GM18505 (cell line): ENCODE results near the gene TMEM161A.
"Not testable (repeated sequence)": the region's sequence is repeated elsewhere in the genome, so short reads cannot be mapped to it uniquely, and the experiment has no call there.

Experiments
- ATAC-seq: cut with Tn5 transposase; IDR thresholded peaks from one replicate; pipeline ENCODE4 v1.9.1; 2021; ENCODE audit not compliant: unreplicated experiment
- POLR2A ChIP-seq: IDR thresholded peaks from 4 replicates; pipeline ENCODE4 v1.6.1; 2011; ENCODE audit warnings: borderline replicate concordance; ENCODE audit not compliant: insufficient read depth, insufficient read length; ENCODE audit errors: extremely low read depth

TMEM161A gene

GRCh38 chr19:19146865-19147264 is 8.6 kb upstream of the TMEM161A start:
- no peak for TF ChIP-seq POLR2A

GRCh38 chr19:19145684-19146608 is 7.7 kb upstream of the TMEM161A start:
- ATAC-seq, result no peak
- TF ChIP-seq POLR2A, result no peak

More at GRCh38 chr19:19146865-19147264, 8.6 kb upstream of the TMEM161A start:
- no peak for ATAC-seq

DNA sequence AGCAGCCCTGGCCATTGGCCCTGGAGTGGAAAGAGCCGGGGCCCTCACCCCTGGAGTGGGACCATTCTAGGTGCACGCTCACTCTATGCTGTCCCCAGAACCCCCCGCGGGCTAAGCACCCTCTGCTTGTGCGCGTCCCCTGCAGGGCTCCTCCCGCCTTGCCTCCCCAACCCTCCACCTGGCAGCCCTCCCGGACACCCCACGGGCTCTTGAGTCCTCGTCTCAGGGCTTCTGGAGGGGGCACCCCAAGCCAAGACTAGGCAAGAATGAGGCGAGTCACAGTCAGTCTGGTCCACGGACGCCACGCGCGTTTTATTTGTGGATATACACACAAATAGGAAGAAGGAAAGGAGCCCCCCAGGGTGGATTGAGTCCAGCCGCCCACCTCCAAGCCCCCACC is 7.0 kb upstream of the TMEM161A start:
- ATAC-seq, result no peak
- TF ChIP-seq POLR2A, result no peak

GRCh38 chr19:19142347-19142746 is 4.1 kb upstream of the TMEM161A start:
- ATAC-seq, result no peak
- TF ChIP-seq POLR2A, result no peak

GRCh38 chr19:19140476-19140875 is 2.2 kb upstream of the TMEM161A start:
- no peak for TF ChIP-seq POLR2A
- ATAC-seq, result no peak

GRCh38 chr19:19139876-19140229 is 1.6 kb upstream of the TMEM161A start:
- no peak for ATAC-seq
- no peak for TF ChIP-seq POLR2A

GRCh38 chr19:19137556-19138108 is 646 bp downstream of the TMEM161A start:
- TF ChIP-seq POLR2A, result no peak
- ATAC-seq, result no peak

DNA sequence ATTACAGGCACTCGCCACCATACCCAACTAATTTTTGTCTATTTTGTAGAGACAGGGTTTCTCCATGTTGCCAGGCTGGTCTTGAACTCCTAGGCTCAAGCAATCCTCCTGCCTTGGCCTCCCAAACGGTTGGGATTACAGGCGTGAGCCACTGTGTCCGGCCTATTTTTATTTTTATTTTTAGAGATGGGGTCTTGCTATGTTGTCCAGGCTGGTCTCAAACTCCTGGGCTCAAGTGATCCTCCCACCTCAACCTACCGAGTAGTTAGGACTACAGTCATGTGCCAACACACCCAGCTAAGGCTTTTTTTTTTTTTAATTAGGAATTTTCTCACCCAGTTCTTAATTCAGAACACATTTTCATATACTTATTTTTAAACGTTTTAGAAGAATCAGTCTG is 2.6 kb downstream of the TMEM161A start:
- not testable (repeated sequence) for ATAC-seq

- no peak for ATAC-seq
- TF ChIP-seq POLR2A, result no peak
Measured at GRCh38 chr19:19134687-19135158, 3.6 kb downstream of the TMEM161A start.

DNA sequence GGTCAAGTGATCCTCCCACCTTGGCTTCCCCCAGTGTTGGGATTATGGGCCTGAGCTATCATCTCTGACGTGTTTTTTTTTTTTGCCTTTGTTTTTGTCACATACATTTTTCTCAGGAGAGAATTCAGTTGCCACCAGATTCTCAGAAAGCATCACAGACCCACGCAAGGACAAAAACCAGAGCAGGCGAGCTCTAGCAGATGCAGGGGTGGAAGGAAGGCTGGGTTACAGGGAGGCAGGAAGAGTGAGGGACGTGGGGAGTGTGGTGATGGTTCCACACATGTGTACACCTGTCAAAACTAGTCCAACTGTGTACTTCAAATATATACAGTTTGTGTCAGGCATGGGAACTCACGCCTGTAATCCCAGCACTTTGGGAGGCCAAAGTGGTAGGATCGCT is 4.3 kb downstream of the TMEM161A start:
- no peak for ATAC-seq
- TF ChIP-seq POLR2A, result no peak

DNA sequence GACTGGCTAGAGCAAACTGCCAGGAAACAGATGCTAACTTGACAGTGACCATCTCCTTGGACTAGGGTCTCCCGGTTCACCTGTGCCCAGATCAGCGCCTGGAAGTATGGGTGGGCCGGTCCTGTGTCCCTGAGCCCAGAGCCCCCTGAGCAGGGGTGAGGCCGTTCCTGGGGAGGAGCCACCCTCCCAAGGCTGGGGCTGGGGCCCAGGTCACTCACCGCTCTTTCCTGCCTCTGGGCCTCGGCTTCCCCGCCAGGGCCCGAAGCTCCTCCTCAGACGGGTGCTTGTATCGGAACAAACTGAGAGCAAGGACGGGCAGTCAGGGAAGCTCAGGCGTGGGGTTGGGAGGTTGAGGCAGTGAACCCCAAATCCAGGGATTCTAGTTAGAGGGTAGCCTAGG is 5.4 kb downstream of the TMEM161A start:
- no peak for TF ChIP-seq POLR2A
- ATAC-seq, result no peak

GRCh38 chr19:19131989-19132388 is 6.3 kb downstream of the TMEM161A start:
- ATAC-seq, result no peak
- TF ChIP-seq POLR2A, result no peak

GRCh38 chr19:19126102-19126501 is 12.2 kb downstream of the TMEM161A start:
- TF ChIP-seq POLR2A, result no peak
- no peak for ATAC-seq

- TF ChIP-seq POLR2A, result no peak
- ATAC-seq, result no peak
Measured at GRCh38 chr19:19123386-19123785, 14.9 kb downstream of the TMEM161A start.
